SK-N-SH treated with all-trans-retinoic acid at 6 μM for 48 hours (cell line): ENCODE results near the gene NRDC.

ENCODE experiments used
- CSRNP3 ChIP-seq: fragments of 250-450 bp; sonication (Bioruptor Pico); IDR thresholded peaks from 2 replicates; pipeline ENCODE4 v1.5.1; 2021; ENCODE audit warnings: mild to moderate bottlenecking, moderate library complexity
- OSR1 ChIP-seq: fragments of 250-450 bp; sonication (Bioruptor Pico); IDR thresholded peaks from 2 replicates; pipeline ENCODE4 v1.8.0; 2022; ENCODE audit warnings: moderate library complexity, mild to moderate bottlenecking, inconsistent platforms
- PATZ1 ChIP-seq: fragments of 250-450 bp; sonication (Bioruptor Pico); IDR thresholded peaks from 2 replicates; pipeline ENCODE4 v1.8.0; 2020; ENCODE audit warnings: mild to moderate bottlenecking, moderate library complexity, borderline replicate concordance
- RARB ChIP-seq: fragments of 250-450 bp; sonication (Bioruptor Pico); IDR thresholded peaks from 2 replicates; pipeline ENCODE4 v1.8.0; 2021; ENCODE audit warnings: mild to moderate bottlenecking, moderate library complexity

GRCh38 chr1:51850420-51851223 is 27.9 kb downstream of the NRDC start:
- TF ChIP-seq PATZ1 (CRISPR knock-in tag), result no peak
- no peak for TF ChIP-seq OSR1 (CRISPR knock-in tag)
- TF ChIP-seq RARB (CRISPR knock-in tag), result no peak
- no peak for TF ChIP-seq CSRNP3 (CRISPR knock-in tag)
